HPDE6-E6E7 (cell line): ENCODE results near the gene SLC46A2.

Source experiments
- DNase-seq: peaks from one replicate; pipeline ENCODE4 v3.0.0; 2011; ENCODE audit warnings: missing footprints; ENCODE audit errors: extremely low spot score

Gene SLC46A2

DNA sequence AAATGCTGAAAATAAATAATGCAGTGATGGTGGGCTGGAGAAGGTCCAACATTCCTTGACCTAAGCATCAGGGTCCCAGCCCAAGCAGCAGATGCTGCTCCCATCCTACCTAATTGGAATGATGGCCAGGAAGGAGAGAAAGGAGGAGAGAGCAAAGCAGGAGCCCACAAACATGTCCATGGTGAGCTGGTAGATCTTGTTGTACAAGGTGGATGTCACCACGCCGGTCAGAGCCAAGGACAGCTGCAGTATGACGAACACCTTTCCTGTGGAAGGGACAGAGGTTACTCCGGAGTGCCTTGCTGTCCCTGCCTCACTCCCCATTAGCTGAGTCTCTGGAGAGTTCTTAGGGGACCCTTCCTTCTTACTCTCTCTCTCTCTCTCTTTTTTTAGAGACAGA lies 4.3 kb downstream of the SLC46A2 start:
- DNase-seq: no peak

DNA sequence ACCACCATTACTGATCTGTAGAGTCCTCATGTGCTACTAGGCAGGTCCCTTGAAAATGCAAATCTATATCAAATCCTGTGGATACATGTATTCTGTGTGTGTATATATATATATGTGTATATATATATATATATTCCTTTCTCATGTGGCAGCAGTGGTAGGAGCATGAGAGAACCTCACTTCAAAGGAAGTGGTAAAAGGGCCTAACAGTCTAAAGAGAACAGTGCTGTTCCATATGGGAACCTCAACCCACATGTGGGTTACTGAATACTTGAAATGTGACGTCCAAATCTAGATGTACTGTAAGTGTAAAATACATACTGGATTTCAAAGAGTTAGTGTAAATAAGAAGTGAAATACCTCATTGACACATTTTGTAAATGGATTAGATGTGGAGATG lies 5.4 kb downstream of the SLC46A2 start:
- no peak for DNase-seq

DNA sequence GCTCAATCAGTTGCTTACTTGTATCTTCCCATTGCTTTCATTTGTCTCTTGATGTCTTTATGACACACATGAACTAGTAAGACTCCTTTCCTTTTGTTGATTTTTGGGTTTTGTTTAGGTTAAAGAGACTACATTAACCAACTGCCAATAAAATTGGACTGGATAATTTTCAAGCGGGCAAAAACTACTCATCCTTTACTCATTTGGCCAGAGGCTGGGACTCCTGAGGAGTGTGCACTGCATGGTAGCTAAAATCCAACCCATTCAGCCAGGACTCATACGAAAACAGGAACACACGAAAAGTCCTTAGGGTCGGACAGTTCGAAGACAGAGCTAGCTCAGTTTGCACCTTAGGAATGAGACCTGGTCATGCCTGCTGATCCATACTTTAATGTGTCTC lies 6.0 kb downstream of the SLC46A2 start:
- DNase-seq: no peak

DNA sequence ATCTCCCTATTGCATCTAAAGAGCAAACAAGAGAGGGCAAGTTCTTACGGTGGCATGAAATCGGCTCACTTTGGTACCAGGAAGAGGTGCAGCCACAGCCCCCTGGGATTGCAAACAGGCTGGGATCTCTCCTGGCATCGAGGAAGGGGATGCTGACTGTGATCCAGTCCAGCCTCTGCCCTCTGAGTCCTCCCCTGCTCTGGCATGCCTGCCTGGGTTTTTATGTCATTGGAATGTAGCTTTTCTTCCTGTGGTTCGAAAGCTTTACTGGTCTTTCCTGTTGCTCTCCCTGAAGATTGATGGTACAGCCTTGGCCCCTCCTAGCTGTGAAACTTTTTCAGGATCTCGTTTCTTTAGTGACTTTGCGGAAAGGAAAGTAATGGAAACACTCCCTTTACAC lies 6.6 kb downstream of the SLC46A2 start:
- DNase-seq: peak; percentile 84

DNA sequence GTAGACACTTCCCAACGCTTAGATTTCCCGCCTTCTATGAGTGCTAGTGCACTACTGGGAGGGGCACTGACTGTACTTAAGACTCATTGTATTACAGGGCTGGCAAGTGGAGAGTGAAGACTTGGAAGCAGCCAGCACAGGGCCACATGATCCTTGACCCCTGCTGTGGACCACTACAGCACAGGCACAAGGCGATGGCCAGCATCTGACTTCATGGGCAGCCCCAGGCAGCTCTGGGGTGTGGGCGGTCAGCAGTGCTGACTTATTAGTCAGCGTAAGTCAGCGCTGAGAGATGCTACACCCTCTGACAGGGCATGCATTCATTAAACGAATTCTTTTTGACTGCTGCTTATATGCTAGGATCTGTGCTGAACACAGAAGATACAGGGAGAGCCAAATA lies 9.3 kb downstream of the SLC46A2 start:
- peak; percentile 76 for DNase-seq

DNA sequence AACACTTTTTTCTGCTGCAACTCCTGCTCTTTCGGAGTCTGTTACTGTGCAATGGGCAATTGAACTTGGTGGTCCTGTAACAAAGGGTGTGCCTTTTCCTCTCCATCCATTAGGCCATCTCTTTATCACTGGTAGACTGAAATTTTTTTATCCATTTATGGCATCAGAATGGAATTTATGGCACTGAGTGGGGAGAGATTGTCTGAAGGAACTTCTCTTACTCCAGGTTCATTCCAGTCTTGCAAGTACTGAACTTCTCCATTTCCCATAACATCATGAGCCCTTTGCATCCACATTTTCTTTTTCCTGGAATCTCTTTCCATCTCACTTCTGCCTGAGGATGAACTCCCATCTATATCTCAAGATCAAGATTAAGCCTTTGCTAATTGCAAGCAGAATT lies 10.0 kb downstream of the SLC46A2 start:
- DNase-seq: no peak

DNA sequence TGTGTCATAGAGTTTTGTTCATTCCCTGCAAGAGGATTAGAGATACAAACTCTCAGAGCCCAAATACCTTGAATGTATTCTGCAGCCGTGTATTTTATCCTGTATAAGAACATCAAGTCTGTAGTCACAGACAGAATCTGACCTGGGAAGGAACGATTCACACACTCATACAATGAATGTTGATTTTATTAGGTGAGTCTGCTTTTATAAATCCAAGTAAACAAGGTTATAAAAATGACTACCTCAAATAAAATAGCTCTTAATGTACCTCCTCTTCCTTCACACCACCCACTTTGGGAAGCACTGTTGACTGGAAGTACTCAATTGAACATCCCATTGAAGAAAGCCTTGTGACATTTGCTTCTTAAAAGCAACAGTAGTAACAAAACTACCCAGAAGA lies 11.9 kb downstream of the SLC46A2 start:
- no peak for DNase-seq

DNA sequence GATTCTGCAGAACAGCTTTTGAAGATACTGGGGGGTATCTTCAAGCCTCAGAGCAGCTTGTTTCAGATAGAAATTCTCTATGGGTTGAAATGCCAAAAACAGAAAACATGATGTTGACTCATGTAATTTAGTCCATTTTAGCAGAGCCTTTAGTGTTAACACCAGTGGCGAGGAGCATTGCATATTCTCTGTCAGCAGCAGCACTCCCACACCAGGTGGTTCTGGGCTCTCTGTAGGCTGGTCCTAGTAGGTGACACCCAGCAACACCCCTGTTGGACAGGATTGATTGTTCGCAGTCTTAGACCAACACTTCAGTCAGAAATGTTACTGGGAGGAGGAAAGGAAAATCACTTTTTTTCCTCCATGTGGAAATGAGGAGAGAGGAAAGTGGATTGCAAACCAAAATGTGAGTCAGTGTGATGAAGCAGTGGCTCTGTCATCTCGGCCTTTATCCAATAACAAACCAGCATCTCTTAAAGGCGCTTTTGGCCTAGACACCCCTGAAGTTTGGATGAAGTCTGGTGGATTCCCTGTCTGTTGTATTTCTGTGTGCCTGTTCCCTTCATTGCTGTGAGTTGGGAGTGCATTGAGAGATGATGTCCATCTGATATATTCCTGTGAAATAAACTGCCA lies 16.8 kb downstream of the SLC46A2 start:
- DNase-seq: no peak

DNA sequence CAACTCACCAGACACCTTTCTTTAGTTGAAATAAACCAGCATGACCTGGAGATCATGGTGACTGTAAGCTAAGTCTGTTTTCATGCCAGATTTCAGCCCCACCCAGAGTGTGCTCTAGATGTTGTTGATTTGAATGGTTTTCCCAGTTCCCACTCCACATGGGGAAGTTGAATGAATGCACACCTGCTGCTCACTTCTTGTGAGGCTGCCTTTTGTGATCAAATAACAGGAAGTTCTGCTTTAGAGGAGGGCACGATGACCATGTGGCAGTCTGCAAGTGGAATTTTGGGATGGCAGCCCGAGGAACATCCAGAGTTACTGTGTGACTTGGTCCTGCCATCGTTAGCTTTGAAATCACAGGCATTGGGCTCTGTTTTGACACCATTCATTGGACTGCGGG lies 18.7 kb downstream of the SLC46A2 start:
- no peak for DNase-seq

DNA sequence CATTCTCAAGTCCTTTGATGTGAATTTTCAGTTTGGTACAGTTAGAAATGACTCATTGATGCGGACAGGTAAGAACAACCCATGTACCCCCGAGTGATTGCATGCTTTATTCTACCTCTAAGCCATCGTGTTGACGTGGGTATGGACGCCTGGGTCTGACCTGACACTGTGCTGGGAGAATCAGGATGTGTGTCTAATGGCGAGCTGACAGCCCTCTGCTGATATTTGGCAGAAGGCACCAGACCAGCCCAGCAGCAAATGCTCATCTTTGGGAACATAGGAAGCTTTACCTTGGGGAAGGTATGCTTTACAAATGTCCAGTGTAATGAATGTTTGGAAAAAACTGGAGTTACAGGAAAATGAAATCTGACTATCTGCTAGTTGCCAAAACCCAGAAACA lies 20.1 kb downstream of the SLC46A2 start:
- DNase-seq: no peak

DNA sequence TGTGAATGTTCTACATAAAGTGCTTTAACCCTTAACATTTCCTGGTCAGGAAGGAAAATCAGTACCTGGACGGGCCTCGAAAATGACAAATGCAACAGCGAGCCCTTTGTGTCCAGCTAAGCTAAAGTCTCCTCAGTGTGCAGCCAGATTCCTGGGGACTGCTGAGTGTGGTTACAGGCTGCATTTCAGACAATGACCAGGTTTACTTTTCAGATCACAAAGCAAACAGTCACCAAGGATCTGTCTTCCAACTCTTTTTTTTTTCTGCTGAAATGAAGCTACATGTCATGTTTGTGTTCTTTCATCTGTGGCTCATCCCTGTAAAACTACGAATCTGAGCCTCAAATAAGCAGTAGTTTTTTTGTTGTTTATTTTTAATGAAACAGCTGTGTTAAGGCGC lies 20.8 kb downstream of the SLC46A2 start:
- no peak for DNase-seq

DNA sequence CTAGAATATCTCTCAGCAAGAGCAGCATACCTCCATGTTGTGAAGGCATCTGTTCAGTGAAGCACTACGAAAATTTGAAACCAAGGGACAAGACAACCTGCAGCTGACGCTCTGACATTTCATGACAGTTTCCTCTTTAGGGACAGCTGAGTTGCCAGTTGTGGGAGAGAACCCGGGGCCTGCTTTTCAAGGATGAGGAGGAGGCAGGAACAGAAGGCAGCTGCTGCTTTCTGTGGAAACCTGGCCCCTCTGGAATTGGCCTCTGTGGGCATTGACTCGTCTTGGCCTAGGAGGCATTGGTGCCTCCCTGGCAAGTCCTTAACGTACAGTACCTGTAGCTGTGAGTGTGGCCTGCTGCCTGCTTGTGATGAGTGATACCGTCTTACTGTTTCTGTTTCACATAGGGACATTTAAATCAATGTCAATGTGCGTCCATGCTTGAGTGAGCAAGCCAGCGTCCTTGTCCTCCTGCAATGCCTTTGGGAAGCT lies 21.6 kb downstream of the SLC46A2 start:
- no peak for DNase-seq

DNA sequence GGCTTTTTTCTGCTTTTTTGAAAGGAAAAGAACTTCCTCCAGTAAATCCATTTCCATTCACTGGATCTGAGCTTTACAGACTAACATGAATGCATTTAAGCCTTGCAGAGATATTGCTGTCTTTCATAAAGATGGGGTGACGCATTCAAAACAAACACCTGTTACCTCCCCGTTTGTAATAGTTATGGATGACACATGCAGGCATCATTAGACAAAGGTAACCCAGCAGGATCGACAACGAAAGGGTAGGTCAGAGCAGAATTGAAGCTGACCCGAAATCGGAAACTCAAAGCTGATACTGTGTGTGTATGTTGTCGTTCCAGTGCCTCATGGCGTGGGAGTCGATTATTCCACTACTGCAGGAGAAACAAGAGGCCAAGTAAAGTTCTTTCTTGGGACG lies 22.2 kb downstream of the SLC46A2 start:
- DNase-seq: peak; percentile 81

DNA sequence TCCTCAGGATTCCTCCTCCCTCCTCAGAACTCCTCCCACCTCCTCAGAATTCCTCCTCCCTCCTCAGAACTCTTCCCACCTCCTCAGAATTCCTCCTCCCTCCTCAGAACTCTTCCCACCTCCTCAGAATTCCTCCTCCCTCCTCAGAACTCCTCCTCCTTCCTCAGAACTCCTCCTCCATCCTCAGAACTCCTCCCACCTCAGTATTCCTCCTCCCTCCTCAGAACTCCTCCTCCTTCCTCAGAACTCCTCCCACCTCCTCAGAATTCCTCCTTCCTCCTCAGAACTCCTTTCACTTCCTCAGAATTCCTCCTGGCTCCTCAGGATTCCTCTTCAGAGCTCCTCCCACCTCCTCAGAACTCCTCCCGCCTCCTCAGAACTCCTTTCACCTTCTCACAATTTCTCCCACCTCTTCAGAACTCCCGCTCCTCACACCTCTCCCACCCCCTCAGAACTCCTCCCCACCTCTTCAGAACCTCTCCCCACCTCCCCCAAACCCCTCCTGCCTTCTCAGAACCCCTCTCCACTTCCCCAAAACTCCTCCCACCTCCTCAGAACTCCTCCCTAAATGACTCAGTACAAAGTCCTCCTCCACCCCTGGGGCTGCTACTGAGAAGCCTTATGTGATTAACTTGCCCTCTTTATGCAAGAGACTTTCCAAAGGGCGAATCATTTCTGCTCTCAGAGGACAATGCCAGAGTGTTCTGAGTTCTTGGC lies 23.2 kb downstream of the SLC46A2 start:
- DNase-seq: peak; percentile 81

DNA sequence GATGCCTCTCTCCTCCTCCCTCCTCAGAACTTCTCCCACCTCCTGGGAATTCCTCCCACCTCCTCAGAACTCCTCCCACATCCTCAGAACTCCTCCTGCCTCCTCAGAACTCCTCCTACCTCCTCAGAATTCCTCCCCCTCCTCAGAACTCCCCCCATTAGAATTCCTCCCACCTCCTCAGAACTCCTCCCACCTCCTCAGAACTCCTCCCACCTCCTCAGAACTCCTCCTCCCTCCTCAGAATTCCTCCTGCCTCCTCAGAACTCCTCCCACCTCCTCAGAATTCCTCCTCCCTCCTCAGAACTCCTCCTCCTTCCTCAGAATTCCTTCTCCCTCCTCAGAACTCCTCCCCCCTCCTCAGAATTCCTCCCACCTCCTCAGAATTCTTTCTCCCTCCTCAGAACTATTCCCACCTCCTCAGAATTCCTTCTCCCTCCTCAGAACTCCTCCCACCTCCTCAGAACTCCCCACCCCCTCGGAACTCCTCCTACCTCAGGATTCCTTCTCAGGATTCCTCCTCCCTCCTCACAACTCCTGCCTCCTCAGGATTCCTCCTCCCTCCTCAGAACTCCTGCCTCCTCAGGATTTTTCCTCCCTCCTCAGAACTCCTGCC lies 23.9 kb downstream of the SLC46A2 start:
- DNase-seq: peak; percentile 39

DNA sequence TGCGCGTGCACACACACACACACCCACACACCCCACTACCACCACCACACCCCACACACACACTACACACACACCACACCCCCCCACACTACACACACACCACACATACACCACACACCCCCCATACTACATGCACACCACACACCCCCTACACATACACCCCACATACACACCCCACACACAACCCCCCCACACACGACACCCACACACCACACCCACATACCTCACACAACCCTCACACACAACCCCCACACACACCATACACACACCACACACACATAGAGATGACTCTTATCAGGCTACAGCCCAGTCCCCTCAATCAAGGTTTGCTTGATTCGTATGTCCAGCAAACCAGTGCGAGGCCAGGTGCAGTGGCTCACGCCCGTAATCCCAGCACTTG lies 25.7 kb downstream of the SLC46A2 start:
- DNase-seq: no peak

DNA sequence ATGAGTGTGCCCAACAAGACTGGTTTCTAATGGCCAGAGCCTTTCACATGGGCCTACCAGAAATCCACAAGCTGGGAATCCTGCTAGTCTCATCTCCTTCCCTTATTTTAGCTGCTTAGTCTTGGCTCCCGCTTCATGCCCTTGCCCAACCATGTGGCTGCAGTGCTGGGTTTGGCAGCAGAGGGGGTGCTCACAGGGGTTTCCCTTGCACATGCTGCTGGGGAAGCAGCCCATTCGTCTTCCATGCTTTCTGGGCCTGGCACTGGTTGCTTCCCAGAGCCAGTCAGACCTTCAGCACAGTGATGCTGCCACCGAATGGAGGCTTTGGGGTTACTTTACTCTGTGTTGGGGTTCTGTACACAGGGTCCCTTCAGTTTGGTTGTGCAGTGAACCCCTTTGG lies 26.3 kb downstream of the SLC46A2 start:
- no peak for DNase-seq

DNA sequence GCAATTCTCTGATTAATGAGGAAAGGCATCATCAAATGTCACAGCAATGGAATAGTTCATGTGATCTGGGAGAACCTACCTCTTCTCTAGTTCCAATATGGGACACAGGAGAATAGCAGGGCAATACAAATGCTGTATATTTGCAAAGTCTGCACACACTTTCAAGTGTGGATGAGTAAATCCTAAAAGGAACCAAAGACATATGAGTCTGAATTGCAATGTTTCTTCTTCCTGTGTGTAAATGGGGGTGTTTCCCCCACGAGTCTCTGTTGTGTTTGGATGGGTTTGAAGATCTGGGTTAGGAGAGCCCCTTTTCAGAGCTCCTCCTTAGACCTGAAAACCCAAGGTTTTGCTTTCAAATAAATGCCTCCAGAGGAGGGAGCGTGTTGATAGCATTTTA lies 26.9 kb downstream of the SLC46A2 start:
- DNase-seq: no peak

DNA sequence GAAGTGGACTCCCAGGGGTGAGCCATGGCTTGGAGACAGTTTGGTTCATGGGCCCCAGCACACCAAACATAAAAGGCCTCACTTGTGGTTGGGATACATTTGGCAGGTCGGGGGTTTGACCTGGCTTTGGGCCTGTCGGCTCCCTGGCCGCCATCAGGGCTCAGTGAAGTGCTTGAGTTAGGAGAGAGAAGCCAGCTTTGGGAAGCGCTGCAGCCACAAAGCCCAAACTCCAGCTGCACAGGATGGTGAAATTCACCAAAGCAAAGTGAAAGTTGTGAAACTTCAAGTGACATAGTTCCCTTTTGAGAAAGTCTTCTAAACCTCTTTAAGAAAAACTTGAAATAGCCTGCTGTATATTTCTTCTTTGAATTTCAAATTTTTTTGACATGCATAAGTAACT lies 27.5 kb downstream of the SLC46A2 start:
- DNase-seq: no peak

DNA sequence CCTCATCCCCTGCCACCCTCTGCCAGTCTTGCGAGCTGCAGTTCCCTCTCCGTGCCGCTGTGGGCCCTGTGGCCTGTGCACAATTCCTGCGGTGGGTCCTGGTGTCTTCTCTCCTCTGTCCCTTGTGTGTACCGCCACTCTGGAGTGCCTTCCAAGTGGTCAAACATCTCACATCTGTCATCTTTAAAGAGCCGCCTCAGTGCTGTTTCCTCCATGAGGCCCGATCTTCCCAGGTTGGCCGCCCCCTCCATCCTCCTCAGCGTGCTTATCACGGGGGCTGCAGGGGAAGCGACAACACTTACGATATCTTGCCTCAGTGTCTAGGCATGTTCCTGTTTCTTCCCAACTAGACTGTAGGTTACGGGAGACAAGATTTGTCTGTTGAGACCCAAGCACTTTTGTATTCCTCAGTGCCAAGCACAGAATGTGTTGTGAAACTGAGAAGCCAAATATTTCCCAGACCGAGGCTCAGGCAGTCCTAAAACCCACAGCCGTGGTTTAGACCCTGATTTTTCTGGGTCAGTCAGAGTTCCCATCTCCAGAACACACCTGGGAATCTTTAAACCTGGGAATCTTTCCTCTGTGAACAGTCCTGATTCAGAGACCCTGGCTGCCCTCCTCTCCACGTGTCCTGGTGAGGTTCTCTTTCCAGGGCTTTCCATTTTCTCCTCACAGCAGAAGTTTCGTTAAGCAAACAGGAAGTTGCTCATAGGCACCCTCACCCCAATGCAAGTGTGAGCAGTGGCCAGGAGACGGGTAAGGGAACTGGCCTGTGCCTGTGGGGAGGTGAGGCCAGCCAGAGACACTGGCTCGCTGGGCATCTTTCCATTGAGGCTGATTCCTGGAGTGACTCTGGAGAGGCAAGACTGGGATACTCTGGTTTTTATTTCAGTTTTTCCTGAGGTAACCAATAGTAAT lies 28.8 kb downstream of the SLC46A2 start:
- no peak for DNase-seq

DNA sequence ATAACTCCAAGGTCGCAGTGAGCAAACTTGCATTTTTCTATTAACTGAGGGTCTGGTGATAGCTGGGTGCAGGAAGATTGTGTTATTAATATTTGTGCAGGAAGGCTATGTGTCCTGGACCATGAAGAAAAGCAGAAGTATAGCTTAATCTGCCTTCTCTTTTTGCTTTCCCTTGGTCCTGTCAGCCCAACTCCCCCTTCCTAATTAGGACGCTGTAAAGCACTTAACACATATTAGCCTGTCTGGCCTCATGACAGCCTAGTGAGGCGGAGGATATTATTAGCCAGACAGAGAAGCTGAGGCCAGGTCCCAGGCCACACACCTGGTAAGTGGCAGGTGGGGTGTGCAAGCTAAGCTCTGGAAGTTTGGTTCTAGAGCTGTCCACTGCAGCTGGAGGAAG lies 29.5 kb downstream of the SLC46A2 start:
- no peak for DNase-seq

DNA sequence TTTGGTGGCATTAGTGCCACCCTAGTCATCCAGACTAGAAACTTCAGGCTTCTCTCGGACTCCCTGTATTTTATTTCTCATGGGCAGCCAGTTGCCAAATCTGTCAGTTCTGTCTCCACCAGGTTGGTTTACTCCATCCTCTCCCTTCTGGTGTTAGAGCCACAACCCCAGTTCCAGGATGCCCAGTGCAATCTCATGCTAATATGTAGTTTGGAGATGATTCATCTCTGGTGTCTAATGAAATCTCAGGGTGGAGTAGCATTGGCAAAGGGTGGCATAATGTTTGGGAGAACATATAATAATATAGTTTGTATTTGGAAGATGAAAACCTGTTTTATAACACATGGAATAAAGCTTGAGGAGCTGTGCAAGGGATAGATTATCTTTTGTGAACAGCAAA lies 30.2 kb downstream of the SLC46A2 start:
- no peak for DNase-seq
